Hepatocyte (in vitro differentiated cells): ENCODE data around the gene USP24.

ENCODE experiments used
- CTCF ChIP-seq: fragments of 200-600 bp; sonication (generic); IDR thresholded peaks from 2 replicates; pipeline ENCODE4 v1.5.1; 2016; ENCODE audit warnings: antibody characterized with exemption, mild to moderate bottlenecking; ENCODE audit not compliant: poor library complexity
- EZH2 ChIP-seq: fragments of 200-600 bp; sonication (generic); IDR thresholded peaks from 2 replicates; pipeline ENCODE4 v1.6.1; 2016; ENCODE audit warnings: antibody characterized with exemption, mild to moderate bottlenecking, borderline replicate concordance

GRCh38 chr1:55217226-55217986 lies 2.2 kb upstream of the USP24 start:
- TF ChIP-seq CTCF (no peak), EZH2 (no peak)
